ENCODE data around the gene LYSMD1.

DNA sequence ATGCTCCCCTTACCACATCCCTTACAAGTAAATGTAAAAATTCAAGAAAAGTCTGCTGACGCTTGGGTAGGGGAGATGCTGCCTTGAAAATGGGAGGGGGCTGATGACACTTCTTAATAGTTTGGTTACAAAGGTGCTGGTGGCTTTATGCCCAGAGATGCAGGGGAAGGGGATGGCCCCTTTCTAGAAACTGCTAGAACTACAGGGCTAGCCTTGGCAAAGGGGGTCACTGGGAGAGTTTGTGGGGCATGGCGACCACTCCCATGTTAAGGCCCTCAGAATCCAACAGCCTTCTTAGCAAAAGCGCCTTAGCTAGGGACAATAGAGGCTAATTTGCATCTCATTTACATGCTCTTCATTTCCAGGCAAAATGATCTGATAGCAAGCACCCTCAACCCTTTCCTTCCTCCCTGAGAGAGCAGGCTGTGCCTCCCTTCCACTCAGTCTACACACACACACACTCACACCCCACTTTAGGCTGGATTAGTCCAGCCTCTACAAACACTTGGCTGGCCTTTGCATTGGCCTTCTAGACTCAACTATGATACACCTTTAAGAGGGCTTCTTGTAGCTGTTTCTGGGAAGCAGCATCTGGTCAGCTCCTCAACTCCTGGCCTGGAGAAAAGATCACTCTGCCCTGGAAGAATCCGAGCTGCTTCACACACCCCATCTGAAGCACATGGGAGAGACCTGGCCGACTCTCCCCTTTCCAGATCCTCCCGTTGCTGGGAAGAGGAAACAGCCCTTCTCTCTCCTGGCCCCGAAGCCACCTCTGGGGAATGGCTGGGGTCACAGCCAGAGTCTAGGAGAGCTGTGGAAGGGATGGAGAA, 21.0 kb downstream of the LYSMD1 start:
- no peak for TF ChIP-seq CTCF (IDR thresholded peaks at IDR 0.05; ENCODE audit: low read length)
- TF ChIP-seq EZH2phosphoT487 (IDR thresholded peaks at IDR 0.05; ENCODE audit: low read length): no peak
- TF ChIP-seq EZH2 (optimal IDR thresholded peaks at IDR 0.05; ENCODE audit: low read depth, low read length): no peak
